Hematopoietic multipotent progenitor cell treated with erythropoietin and hydrocortisone succinate and interleukin-3 and kit ligand, for 4 days (in vitro differentiated cells): ENCODE results near the gene HMGXB4.
"Not testable (repeated sequence)": the region's sequence is repeated elsewhere in the genome, so short reads cannot be mapped to it uniquely, and the experiment has no call there.

Experiments
- DNase-seq: peaks from one replicate; pipeline ENCODE4 v3.0.0-alpha.2; 2015

The HMGXB4 gene

GRCh38 chr22:35257321-35258190 is at the start of gene HMGXB4:
Gene HMGXB4 (plus strand): TSS chr22:35257493. CDS start chr22:35262391, 4,898 bp downstream.
- DNase-seq, result peak; percentile 96

DNA sequence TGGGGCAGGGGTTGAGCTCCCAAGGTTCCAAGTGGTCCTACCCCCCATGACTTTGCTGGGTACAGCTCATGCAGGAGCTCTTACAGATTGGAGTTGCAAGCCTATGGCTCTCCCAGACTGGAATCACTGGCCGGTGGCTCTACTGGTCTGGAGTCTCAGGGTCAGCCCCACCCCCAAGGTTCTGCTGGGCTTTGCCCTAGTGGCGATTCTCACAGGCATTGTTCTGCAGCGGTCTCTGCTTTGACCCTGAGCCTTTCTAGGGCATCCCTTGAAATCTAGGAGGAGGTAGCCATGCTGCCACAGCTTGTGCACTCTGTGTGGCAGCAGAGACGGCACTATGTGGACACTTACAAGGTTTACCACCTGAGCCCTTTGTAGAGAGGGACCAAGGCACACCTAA is 49.3 kb upstream of the HMGXB4 start:
- no peak for DNase-seq

DNA sequence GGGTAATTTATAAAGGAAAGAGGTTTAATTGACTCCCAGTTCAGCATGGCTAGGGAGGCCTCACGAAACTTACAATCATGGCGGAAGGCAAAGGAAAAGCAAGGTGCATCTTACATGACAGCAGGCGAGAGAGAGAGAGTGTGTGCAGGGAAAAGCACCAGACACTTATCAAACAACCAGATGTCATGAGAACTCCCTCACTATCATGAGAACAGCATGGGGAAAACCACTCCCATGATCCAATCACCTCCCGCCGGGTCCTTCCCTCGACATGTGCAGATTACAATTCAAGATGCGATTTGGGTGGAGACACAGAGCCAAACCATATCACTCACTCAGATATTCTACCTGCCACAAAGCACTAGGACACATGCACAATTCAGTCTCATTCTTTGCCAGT is 48.1 kb upstream of the HMGXB4 start:
- DNase-seq, result no peak

GRCh38 chr22:35212009-35212408 is 45.3 kb upstream of the HMGXB4 start:
- DNase-seq, result no peak

DNA sequence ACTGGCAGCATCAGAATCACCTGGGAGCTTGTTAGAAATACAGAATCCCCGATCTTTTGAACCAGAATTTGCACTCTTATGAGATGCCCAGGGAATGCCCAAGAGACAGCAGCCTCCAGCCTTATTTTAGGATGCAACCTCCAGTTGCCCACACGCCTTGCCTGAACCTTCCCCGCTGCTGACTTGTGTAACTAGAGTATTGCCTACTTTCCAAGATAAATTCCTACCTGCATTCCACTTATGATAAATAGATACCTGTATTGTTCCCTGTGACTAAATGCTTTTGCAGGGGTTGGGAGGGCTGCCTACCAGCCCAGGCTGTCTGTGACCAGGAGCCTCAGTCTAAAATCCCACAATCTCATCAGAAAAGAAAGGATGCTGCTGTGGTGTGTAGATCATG is 44.3 kb upstream of the HMGXB4 start:
- DNase-seq, result no peak

GRCh38 chr22:35214968-35215367 is 42.3 kb upstream of the HMGXB4 start:
- no peak for DNase-seq

- DNase-seq, result peak; percentile 62
These were observed 41.3 kb upstream of the HMGXB4 start for GRCh38 chr22:35215993-35216392.

DNA sequence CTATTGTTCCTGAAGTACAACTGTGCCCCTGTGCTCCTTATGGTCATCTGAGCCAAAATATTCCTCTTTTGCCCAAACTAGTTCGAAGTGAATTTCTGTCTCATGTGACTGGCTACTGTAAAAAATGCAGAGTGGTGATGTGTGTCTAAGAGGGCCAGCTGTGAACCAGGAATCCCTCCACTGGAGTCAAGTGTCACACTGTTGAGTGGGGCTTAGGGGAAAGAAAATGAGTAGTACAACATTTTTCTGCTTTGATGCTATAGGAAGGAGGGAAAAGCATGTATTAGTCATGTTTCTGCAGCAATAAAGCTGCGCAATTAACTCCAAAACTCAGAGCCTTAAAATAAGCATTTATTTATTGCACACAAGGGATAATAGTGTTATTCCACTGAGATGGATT is 39.8 kb upstream of the HMGXB4 start:
- DNase-seq, result no peak

- DNase-seq, result no peak
These were observed 39.2 kb upstream of the HMGXB4 start for GRCh38 chr22:35218079-35218478.

- DNase-seq, result no peak
These were observed 38.3 kb upstream of the HMGXB4 start for GRCh38 chr22:35219012-35219411.

GRCh38 chr22:35220221-35220620 is 37.1 kb upstream of the HMGXB4 start:
- no peak for DNase-seq

- DNase-seq, result no peak
These were observed 32.3 kb upstream of the HMGXB4 start for GRCh38 chr22:35225010-35225409.

DNA sequence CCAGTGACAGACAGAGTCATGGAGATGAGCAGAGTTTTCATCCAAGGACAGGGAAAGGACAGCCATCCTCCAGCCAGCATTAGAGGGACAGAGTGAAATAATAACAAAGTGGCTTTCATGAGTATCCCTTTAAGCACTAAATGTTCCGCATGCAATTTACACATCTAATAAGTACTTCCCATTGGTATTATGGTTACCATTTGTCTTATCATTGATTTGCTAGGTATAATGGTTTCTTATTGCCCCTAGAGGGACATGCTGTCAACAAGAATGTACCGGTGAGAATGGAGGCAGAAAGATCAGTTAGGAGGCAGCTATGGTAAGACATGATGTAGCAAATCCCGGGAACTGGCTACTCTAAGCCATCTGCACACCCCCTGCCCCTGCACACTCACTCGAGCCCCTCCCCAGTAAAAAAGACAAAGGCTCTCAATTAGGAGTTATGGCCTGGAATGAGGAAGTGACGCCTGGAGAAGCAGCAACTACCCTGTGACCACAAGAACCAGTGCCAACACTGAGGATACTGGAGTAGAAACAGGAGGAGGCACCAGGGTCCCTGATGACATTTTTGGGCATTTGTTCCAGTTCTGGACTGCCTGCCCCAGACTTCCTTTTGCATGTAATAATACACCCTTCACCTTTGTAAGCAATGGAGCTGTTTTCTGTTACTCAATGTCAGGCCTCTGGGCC is 30.2 kb upstream of the HMGXB4 start:
- DNase-seq, result peak; percentile 26

DNA sequence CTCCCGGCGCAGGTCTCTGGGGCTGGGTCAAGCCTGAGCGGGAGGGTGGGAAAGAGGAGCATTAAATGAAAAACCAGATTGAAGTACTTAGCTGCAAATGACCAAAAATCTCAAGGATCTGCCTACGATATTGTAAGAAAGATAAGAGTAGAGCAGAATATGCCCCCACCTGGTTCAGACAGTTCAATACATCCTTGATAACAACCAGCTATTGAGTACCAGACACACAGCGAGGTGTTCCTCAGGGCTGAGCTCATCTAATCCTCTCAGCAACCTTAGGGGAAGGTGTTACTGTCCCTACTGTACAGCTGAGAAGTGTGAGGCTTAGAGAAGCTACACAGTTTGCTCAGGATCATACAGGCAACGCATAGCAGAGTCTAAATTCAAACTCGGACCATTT is 27.4 kb upstream of the HMGXB4 start:
- no peak for DNase-seq

DNA sequence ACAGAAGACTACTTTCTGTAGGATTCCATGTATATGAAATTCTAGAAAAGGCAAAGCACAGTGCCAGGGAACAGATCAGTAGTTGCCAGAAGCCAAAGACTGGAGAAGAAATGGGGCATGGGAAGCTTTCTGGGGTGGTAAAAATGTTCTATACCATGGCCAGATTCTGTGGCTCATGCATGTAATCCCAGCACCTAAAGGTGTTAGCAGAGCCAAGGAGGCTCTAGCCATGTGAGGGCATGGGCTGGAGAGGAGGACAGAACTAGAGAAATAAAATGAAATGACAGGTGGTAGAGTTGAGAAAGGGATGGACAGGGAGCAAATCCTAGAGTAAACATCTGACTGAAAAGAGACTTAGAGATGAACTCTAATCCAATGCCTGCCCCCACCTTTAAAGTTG is 26.9 kb upstream of the HMGXB4 start:
- DNase-seq, result no peak

DNA sequence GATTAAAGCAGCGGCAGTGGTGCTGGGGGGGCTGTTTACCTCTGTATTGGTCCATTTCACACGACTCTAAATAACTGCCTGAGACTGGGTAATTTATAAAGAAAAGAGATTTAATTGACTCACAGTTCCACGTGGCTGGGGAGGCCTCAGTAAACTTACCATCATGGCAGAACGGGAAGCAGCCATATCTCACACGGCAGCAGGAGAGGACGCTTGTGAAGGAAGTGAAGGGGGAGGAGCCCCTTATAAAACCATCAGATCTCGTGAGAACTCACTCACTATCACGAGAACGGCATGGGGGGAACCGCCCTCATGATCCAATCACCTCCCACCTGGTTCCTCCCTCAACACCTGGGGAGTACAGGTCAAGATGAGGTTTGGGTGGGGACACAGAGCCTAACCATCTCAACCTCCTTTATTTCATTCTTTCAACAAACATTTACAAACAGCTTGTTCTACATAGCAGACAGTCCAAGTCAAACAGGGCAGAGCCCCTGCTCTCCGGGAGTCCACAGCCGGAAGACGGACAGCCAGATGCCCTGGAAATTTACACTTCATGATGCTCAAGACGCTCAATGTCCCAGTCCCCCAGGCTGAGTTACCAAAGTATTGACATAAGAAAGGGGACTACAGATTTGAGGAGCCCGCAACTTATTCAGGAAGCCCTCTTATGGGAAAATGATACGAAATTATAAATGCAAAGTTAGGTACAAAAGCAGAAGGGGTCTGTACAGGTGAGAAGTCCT is 26.3 kb upstream of the HMGXB4 start:
- peak; percentile 42 for DNase-seq

GRCh38 chr22:35231585-35232084 is 25.7 kb upstream of the HMGXB4 start:
- DNase-seq, result peak; percentile 83

DNA sequence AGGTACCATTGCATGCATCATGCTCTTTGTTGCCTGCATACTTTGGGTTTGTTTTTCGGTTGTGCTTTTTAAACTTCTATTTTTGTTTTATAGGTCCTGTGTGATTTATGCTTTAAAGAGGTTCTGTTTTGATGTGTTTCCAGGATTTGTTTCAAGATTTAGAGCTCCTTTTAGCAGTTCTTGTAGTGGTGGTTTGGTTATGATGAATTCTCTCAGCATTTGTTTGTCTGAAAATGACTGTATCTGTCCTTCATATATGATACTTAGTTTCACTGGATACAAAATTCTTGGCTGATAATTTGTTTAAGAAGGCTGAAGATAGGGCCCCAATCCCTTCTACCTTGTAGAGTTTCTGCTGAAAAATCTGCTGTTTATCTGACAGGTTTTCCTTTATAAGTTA is 18.5 kb upstream of the HMGXB4 start:
- not testable (repeated sequence) for DNase-seq

DNA sequence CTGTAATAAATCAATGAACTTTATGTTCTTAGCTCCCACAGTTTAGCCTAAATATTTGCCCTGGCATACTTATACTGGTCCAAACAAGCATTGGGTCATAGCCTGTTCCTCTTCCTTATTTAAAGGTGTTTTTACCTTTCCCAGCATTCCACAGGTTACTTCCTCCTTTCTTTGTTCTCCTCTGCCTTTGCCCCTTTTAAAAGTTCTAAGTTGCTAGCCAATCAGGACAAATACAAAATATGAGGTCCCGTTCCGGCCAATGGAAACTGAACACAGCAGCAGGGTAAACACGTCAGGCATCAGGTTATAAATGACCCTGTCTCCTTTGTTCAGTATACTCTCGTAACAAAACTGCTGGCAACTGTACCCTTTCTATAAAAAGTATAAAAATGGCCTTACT is 12.8 kb upstream of the HMGXB4 start:
- DNase-seq, result not testable (repeated sequence)

- no peak for DNase-seq
These were observed 7.1 kb upstream of the HMGXB4 start for GRCh38 chr22:35250156-35250555.

DNA sequence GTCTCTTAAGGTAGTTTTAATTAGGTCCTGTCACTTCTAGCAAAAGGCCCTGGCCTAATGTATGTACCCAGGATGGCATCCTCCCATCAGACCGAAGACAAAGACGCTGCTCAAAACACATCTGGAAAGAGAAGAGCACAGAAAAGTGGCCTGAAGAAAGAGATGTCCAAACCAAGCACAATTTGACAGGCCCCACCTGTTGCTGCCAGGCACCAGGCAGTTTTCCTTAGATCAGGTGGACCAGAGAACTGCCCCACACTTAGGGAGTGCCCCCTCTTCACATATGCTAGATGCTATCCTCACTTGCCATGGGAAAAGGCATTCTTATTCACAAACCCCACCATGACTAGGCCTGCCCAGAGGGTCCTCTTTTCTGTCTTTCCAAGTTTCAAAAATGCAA is 3.3 kb upstream of the HMGXB4 start:
- DNase-seq, result no peak

GRCh38 chr22:35257002-35257320 is 332 bp upstream of the HMGXB4 start:
- DNase-seq, result no peak

GRCh38 chr22:35258191-35258988 is 1.1 kb downstream of the HMGXB4 start:
- DNase-seq, result peak; percentile 48
